Middle frontal gyrus (tissue), 1 donor: ENCODE measurements around the gene CRY1.

Source experiments
- DNase-seq: peaks from one replicate; pipeline ENCODE4 v3.0.0-alpha.2; 2015; ENCODE audit warnings: low spot score; ENCODE audit errors: extremely low spot score

CRY1 gene

GRCh38 chr12:107093417-107094182 is at the start of gene CRY1:
TSS of gene CRY1 (minus strand) at chr12:107093549. CDS start at chr12:107092961, 588 bp downstream.
- DNase-seq, result peak; percentile 87

- DNase-seq, result no peak
Observed at GRCh38 chr12:107139787-107140186, 46.4 kb upstream of the CRY1 start.

GRCh38 chr12:107138990-107139389 is 45.6 kb upstream of the CRY1 start:
- no peak for DNase-seq

- DNase-seq, result no peak
Observed at GRCh38 chr12:107135177-107135576, 41.8 kb upstream of the CRY1 start.

GRCh38 chr12:107134558-107134957 is 41.2 kb upstream of the CRY1 start:
- DNase-seq, result no peak

GRCh38 chr12:107133462-107133861 is 40.1 kb upstream of the CRY1 start:
- no peak for DNase-seq

- DNase-seq, result peak; percentile 65
Observed at GRCh38 chr12:107131832-107132616, 38.7 kb upstream of the CRY1 start.

- DNase-seq, result no peak
Observed at GRCh38 chr12:107130830-107131611, 37.7 kb upstream of the CRY1 start.

- DNase-seq, result no peak
Observed at GRCh38 chr12:107129315-107129930, 36.1 kb upstream of the CRY1 start.

- no peak for DNase-seq
Observed at GRCh38 chr12:107127482-107128430, 34.4 kb upstream of the CRY1 start.

- DNase-seq, result no peak
Observed at GRCh38 chr12:107126796-107127481, 33.6 kb upstream of the CRY1 start.

GRCh38 chr12:107125833-107126232 is 32.5 kb upstream of the CRY1 start:
- no peak for DNase-seq

GRCh38 chr12:107122452-107122958 is 29.2 kb upstream of the CRY1 start:
- no peak for DNase-seq

GRCh38 chr12:107119091-107119490 is 25.7 kb upstream of the CRY1 start:
- DNase-seq, result no peak

- DNase-seq, result no peak
Observed at GRCh38 chr12:107118624-107119023, 25.3 kb upstream of the CRY1 start.

GRCh38 chr12:107115119-107115518 is 21.8 kb upstream of the CRY1 start:
- DNase-seq, result no peak

GRCh38 chr12:107111314-107111713 is 18.0 kb upstream of the CRY1 start:
- DNase-seq, result no peak

- DNase-seq, result no peak
Observed at GRCh38 chr12:107109726-107110719, 16.7 kb upstream of the CRY1 start.
